ENCODE results near the gene LRRC2.

- TF ChIP-seq CTCF (IDR thresholded peaks at IDR 0.05) (no peak), POLR2A (IDR thresholded peaks at IDR 0.05) (no peak)
Observed at GRCh38 chr3:46504789-46505188, 61.3 kb downstream of the LRRC2 start.

Data from tibial nerve (tissue), 3 donors.